GM23338 (cell line): Measurements from ENCODE around the gene SBF1. TPM values are rescaled to one million over a fixed set of nuclear protein-coding genes. Genes with fewer than 3 reads are reported as not detected.

ENCODE experiments used
- ATAC-seq: fragments of 200-7000 bp; cut with Tn5 transposase; 3 replicates; pipeline ENCODE4 v1.9.1; 2020
- DNase-seq: peaks from one replicate; pipeline ENCODE4 v3.0.0-alpha.2; 2015; ENCODE audit warnings: low spot score
- H2AFZ ChIP-seq: fragments of 200-600 bp; sonication (generic); 2 replicates; pipeline ENCODE4 v1.8.0; 2016; ENCODE audit warnings: antibody characterized with exemption, mild to moderate bottlenecking, moderate library complexity
- H3F3A ChIP-seq: fragments of 200-600 bp; sonication (generic); replicated peaks from 2 replicates; pipeline ENCODE4 v1.8.0; 2017; ENCODE audit warnings: antibody characterized with exemption, mixed run types, low read depth
- H3K27ac ChIP-seq: fragments of 200-600 bp; sonication (generic); 2 replicates; pipeline ENCODE4 v1.6.1; 2016; ENCODE audit warnings: low read depth
- H3K27me3 ChIP-seq: fragments of 200-600 bp; sonication (generic); 2 replicates; pipeline ENCODE4 v1.8.0; 2016; ENCODE audit warnings: mild to moderate bottlenecking, mixed run types, moderate library complexity; ENCODE audit not compliant: insufficient read depth
- H3K36me3 ChIP-seq: fragments of 200-600 bp; sonication (generic); 2 replicates; pipeline ENCODE4 v1.8.0; 2016; ENCODE audit warnings: mild to moderate bottlenecking; ENCODE audit not compliant: insufficient read depth
- H3K4me1 ChIP-seq: fragments of 200-600 bp; sonication (generic); 2 replicates; pipeline ENCODE4 v1.8.0; 2016; ENCODE audit warnings: mild to moderate bottlenecking, moderate library complexity; ENCODE audit not compliant: insufficient read depth
- H3K4me2 ChIP-seq: fragments of 200-600 bp; sonication (generic); 2 replicates; pipeline ENCODE4 v1.7.1; 2017; ENCODE audit warnings: mixed run types
- H3K4me3 ChIP-seq: fragments of 200-600 bp; sonication (generic); 2 replicates; pipeline ENCODE4 v1.6.1; 2016; ENCODE audit warnings: mixed run types
- H3K79me2 ChIP-seq: fragments of 200-600 bp; sonication (generic); replicated peaks from 2 replicates; pipeline ENCODE4 v1.8.0; 2017; ENCODE audit warnings: mild to moderate bottlenecking; ENCODE audit not compliant: insufficient read depth
- H3K9me2 ChIP-seq: fragments of 200-600 bp; sonication (generic); 2 replicates; pipeline ENCODE4 v1.8.0; 2017; ENCODE audit not compliant: insufficient read depth
- H4K20me1 ChIP-seq: fragments of 200-600 bp; sonication (generic); replicated peaks from 2 replicates; pipeline ENCODE4 v1.8.0; 2017; ENCODE audit warnings: mild to moderate bottlenecking; ENCODE audit not compliant: insufficient read depth
- H3K27ac Mint-ChIP-seq: 2 replicates; pipeline ENCODE4 v1.8.0; 2020; ENCODE audit warnings: inconsistent platforms, mild to moderate bottlenecking, moderate library complexity, mixed read lengths
- H3K27me3 Mint-ChIP-seq: 3 replicates; pipeline ENCODE4 v1.8.0; 2022; ENCODE audit warnings: low read depth, mild to moderate bottlenecking, moderate library complexity, mixed read lengths, inconsistent platforms; ENCODE audit not compliant: insufficient read depth, poor library complexity
- H3K36me3 Mint-ChIP-seq: 3 replicates; pipeline ENCODE4 v1.8.0; 2021; ENCODE audit warnings: low read depth, mild to moderate bottlenecking, inconsistent platforms, moderate library complexity, mixed read lengths
- H3K4me1 Mint-ChIP-seq: 3 replicates; pipeline ENCODE4 v1.8.0; 2020; ENCODE audit warnings: mild to moderate bottlenecking, inconsistent platforms, mixed read lengths
- H3K4me3 Mint-ChIP-seq: 3 replicates; pipeline ENCODE4 v1.8.0; 2021; ENCODE audit warnings: moderate library complexity, mild to moderate bottlenecking, inconsistent platforms, mixed read lengths
- H3K9me3 Mint-ChIP-seq: 3 replicates; pipeline ENCODE4 v1.8.0; 2020; ENCODE audit warnings: moderate library complexity, mild to moderate bottlenecking, inconsistent platforms, mixed read lengths
- CREB1 ChIP-seq: fragments of 250-450 bp; sonication (Bioruptor Pico); IDR thresholded peaks from 2 replicates; pipeline ENCODE4 v1.5.0; 2020; ENCODE audit warnings: low read depth, mild to moderate bottlenecking, moderate library complexity
- EZH2 ChIP-seq: fragments of 200-600 bp; sonication (generic); IDR thresholded peaks from one replicate; pipeline ENCODE4 v1.8.0; 2017; ENCODE audit warnings: antibody characterized with exemption, mild to moderate bottlenecking, low read depth; ENCODE audit not compliant: unreplicated experiment
- EZH2phosphoT487 ChIP-seq: fragments of 200-600 bp; sonication (generic); IDR thresholded peaks from one replicate; pipeline ENCODE4 v1.8.1; 2018; ENCODE audit warnings: antibody characterized with exemption; ENCODE audit not compliant: unreplicated experiment
- JUNB ChIP-seq: IDR thresholded peaks from one replicate; pipeline ENCODE4 v1.6.1; 2016; ENCODE audit warnings: antibody characterized with exemption; ENCODE audit not compliant: unreplicated experiment
- NANOG ChIP-seq: IDR thresholded peaks from 2 replicates; pipeline ENCODE4 v1.6.1; 2016; ENCODE audit warnings: antibody characterized with exemption, borderline replicate concordance
- POLR2AphosphoS5 ChIP-seq: IDR thresholded peaks from 2 replicates; pipeline ENCODE4 v1.6.1; 2016; ENCODE audit warnings: antibody characterized with exemption, low read depth
- STAT1 ChIP-seq: IDR thresholded peaks from one replicate; pipeline ENCODE4 v1.6.1; 2016; ENCODE audit warnings: antibody characterized with exemption; ENCODE audit not compliant: unreplicated experiment
- ZNF114 ChIP-seq: fragments of 250-450 bp; sonication (Bioruptor Pico); IDR thresholded peaks from 2 replicates; pipeline ENCODE4 v1.5.0; 2020; ENCODE audit warnings: mild to moderate bottlenecking, moderate library complexity
- ZNF331 ChIP-seq: fragments of 250-450 bp; sonication (Bioruptor Pico); IDR thresholded peaks from 2 replicates; pipeline ENCODE4 v1.5.0; 2020; ENCODE audit warnings: low read depth, mild to moderate bottlenecking, moderate library complexity
- polyA plus RNA-seq: library from polyadenylated mRNA; unstranded; fragments of >200 nt; fragmentation: Nextera tagmentation; extraction: Ambion mirVana; gene quantifications from 2 replicates; pipeline ENCODE4 v1.2.1, GENCODE V29; 2016
- total RNA-seq: library from RNA; depleted of rRNA; stranded (reverse); fragments of >200 nt; shearing (Covaris generic); gene quantifications from 2 replicates; pipeline ENCODE4 v1.2.3, GENCODE V29; 2014
- TF ChIP-seq, protein P1 (sequence below): IDR thresholded peaks from 2 replicates; pipeline ENCODE4 v1.6.1; 2016; ENCODE audit warnings: antibody characterized with exemption
- TF ChIP-seq, protein P2 (sequence below): fragments of 250-450 bp; sonication (Bioruptor Pico); IDR thresholded peaks from 2 replicates; pipeline ENCODE4 v1.5.0; 2020; ENCODE audit warnings: mild to moderate bottlenecking, moderate library complexity
- TF ChIP-seq, protein P3 (sequence below), 2 experiments: fragments of 200-600 bp in 1 of 2; sonication (generic) in 1 of 2; conservative IDR thresholded peaks; 2 replicates each; pipeline versions ENCODE4 v1.5.1 to v1.6.1; 2016 to 2017; ENCODE audit warnings: antibody characterized with exemption in 2 of 2, low read depth in 2 of 2, mild to moderate bottlenecking in 2 of 2, moderate library complexity in 1 of 2

The SBF1 gene
- total and polyA plus RNA-seq, 2 experiments from 2014 or later = 26.5 to 85.4 TPM

DNA sequence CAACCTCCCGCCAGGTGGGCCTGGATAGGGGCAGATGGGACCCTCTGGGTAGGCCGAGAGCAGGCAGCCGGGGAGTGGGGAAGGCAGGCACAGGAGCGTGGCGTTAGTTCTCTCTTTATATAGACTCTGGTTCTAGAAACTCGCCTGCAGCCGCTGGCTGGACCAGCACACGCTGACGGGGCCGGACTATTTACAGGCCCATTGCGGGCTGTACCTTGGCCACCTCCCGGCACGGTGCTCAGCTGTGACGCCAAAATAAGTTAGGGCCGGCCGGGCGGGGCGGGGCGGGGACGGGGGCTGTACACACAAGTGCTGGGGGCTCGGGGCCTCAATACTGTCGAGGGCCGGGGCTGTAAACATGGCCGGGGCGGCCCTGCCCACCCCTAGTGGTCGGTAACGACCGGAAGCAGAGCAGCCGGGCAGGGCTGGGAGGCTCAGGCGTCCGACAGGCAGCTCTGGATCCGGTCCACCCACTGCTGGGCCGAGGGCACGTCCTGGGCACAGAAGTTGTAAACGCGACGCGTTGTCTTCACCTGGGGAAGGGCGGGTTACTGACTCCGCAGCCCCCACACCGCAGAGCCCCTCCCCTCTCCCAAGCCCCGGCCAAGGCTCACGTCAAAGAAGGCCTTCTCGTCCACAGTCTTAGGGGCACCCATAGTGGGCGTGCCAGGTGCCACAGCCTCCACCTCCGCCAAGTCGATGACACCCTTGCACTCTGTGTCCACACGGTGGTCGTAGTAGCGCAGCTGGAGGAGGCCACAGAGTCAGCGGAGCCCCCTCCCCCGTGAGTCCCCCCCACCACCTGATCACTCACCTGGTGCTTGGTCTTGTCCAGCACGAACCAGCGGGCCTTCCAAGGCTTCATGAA is 27.9 kb downstream of the SBF1 start:
- ATAC-seq = peak; percentile 23
- peaks cover 30% of the 10 kb centered on the region for H3K36me3 Mint-ChIP-seq

More for the DNA sequence above, 27.9 kb downstream of the SBF1 start:
- Histone ChIP-seq H4K20me1 (peaks cover 17% of the 10 kb centered on the region; the same call in 1 of the 2 replicates), H3K4me1 (no peaks in the 10 kb centered on the region; the same call in 1 of the 2 replicates), H3K4me2 (no peak overlapping the region), H3K27ac (no peak overlapping the region), H3K4me3 (no peak overlapping the region), H3K9me2 (no peaks in the 10 kb centered on the region), H3K36me3 (no peaks in the 10 kb centered on the region), H2AFZ (no peak overlapping the region), H3K79me2 (no peaks in the 10 kb centered on the region), H3K27me3 (no peaks in the 10 kb centered on the region), H3F3A (peaks cover 7% of the 10 kb centered on the region; the same call in 1 of the 2 replicates)
- no peak for TF ChIP-seq POLR2AphosphoS5
- TF ChIP-seq, protein P1, sequence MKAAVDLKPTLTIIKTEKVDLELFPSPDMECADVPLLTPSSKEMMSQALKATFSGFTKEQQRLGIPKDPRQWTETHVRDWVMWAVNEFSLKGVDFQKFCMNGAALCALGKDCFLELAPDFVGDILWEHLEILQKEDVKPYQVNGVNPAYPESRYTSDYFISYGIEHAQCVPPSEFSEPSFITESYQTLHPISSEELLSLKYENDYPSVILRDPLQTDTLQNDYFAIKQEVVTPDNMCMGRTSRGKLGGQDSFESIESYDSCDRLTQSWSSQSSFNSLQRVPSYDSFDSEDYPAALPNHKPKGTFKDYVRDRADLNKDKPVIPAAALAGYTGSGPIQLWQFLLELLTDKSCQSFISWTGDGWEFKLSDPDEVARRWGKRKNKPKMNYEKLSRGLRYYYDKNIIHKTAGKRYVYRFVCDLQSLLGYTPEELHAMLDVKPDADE = no peak
- no peak for TF ChIP-seq EZH2phosphoT487
- TF ChIP-seq ZNF114 (CRISPR knock-in tag) = no peak
- TF ChIP-seq CREB1 (CRISPR knock-in tag) = no peak
- TF ChIP-seq, protein P2, sequence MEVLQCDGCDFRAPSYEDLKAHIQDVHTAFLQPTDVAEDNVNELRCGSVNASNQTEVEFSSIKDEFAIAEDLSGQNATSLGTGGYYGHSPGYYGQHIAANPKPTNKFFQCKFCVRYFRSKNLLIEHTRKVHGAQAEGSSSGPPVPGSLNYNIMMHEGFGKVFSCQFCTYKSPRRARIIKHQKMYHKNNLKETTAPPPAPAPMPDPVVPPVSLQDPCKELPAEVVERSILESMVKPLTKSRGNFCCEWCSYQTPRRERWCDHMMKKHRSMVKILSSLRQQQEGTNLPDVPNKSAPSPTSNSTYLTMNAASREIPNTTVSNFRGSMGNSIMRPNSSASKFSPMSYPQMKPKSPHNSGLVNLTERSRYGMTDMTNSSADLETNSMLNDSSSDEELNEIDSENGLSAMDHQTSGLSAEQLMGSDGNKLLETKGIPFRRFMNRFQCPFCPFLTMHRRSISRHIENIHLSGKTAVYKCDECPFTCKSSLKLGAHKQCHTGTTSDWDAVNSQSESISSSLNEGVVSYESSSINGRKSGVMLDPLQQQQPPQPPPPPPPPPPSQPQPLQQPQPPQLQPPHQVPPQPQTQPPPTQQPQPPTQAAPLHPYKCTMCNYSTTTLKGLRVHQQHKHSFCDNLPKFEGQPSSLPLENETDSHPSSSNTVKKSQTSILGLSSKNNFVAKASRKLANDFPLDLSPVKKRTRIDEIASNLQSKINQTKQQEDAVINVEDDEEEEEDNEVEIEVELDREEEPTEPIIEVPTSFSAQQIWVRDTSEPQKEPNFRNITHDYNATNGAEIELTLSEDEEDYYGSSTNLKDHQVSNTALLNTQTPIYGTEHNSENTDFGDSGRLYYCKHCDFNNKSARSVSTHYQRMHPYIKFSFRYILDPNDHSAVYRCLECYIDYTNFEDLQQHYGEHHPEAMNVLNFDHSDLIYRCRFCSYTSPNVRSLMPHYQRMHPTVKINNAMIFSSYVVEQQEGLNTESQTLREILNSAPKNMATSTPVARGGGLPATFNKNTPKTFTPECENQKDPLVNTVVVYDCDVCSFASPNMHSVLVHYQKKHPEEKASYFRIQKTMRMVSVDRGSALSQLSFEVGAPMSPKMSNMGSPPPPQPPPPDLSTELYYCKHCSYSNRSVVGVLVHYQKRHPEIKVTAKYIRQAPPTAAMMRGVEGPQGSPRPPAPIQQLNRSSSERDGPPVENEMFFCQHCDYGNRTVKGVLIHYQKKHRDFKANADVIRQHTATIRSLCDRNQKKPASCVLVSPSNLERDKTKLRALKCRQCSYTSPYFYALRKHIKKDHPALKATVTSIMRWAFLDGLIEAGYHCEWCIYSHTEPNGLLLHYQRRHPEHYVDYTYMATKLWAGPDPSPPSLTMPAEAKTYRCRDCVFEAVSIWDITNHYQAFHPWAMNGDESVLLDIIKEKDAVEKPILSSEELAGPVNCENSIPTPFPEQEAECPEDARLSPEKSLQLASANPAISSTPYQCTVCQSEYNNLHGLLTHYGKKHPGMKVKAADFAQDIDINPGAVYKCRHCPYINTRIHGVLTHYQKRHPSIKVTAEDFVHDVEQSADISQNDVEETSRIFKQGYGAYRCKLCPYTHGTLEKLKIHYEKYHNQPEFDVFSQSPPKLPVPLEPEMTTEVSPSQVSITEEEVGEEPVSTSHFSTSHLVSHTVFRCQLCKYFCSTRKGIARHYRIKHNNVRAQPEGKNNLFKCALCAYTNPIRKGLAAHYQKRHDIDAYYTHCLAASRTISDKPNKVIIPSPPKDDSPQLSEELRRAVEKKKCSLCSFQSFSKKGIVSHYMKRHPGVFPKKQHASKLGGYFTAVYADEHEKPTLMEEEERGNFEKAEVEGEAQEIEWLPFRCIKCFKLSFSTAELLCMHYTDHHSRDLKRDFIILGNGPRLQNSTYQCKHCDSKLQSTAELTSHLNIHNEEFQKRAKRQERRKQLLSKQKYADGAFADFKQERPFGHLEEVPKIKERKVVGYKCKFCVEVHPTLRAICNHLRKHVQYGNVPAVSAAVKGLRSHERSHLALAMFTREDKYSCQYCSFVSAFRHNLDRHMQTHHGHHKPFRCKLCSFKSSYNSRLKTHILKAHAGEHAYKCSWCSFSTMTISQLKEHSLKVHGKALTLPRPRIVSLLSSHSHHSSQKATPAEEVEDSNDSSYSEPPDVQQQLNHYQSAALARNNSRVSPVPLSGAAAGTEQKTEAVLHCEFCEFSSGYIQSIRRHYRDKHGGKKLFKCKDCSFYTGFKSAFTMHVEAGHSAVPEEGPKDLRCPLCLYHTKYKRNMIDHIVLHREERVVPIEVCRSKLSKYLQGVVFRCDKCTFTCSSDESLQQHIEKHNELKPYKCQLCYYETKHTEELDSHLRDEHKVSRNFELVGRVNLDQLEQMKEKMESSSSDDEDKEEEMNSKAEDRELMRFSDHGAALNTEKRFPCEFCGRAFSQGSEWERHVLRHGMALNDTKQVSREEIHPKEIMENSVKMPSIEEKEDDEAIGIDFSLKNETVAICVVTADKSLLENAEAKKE (CRISPR knock-in tag) = no peak
- TF ChIP-seq, protein P3, sequence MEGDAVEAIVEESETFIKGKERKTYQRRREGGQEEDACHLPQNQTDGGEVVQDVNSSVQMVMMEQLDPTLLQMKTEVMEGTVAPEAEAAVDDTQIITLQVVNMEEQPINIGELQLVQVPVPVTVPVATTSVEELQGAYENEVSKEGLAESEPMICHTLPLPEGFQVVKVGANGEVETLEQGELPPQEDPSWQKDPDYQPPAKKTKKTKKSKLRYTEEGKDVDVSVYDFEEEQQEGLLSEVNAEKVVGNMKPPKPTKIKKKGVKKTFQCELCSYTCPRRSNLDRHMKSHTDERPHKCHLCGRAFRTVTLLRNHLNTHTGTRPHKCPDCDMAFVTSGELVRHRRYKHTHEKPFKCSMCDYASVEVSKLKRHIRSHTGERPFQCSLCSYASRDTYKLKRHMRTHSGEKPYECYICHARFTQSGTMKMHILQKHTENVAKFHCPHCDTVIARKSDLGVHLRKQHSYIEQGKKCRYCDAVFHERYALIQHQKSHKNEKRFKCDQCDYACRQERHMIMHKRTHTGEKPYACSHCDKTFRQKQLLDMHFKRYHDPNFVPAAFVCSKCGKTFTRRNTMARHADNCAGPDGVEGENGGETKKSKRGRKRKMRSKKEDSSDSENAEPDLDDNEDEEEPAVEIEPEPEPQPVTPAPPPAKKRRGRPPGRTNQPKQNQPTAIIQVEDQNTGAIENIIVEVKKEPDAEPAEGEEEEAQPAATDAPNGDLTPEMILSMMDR (conservative IDR thresholded peaks at IDR 0.05; ENCODE audit: low read depth in 2 of 2) = no peak
- no peak for TF ChIP-seq EZH2
- no peak for TF ChIP-seq JUNB
- TF ChIP-seq STAT1 = no peak
- TF ChIP-seq NANOG = no peak
- no peak for TF ChIP-seq ZNF331 (CRISPR knock-in tag)
- Mint-ChIP-seq H3K9me3 (no peaks in the 10 kb centered on the region), H3K4me3 (no peak overlapping the region), H3K4me1 (peaks cover 17% of the 10 kb centered on the region), H3K27ac (no peak overlapping the region), H3K27me3 (peaks cover 28% of the 10 kb centered on the region)
- no peak for DNase-seq
